NOMO-1 treated with dmso at 0.1 percent for 144 hours (cell line): ENCODE results near the gene IFI27L2.

Experiments
- DNase-seq: peaks from one replicate; lab custom pipeline; 2025; ENCODE audit not compliant: unreplicated experiment; lab: John Stamatoyannopoulos, UW

The IFI27L2 gene

GRCh38 chr14:94124582-94125377, 4.6 kb downstream of the IFI27L2 start:
- no peak for DNase-seq

- no peak for DNase-seq
These were observed 5.5 kb downstream of the IFI27L2 start for GRCh38 chr14:94123868-94124267.

DNA sequence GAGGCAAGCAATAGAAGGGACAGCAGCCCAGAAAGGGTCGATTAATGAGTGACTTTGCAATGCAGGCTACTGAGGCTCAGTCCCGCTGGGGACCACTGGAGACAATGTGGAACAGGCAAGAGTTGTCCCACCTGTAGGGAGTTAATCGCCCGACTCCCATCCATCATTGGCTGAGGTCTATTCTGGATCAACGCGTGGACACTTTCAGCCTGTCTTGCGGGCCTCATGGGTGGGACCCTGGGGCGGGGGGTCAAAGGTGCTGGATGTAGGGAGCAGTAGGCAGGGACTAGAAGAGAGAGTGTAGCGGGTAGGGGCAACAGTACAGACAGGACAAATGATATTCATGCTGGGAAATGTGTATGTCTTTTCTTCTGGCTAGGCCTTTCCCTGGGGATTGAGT, 6.1 kb downstream of the IFI27L2 start:
- no peak for DNase-seq

- DNase-seq: no peak
These were observed 7.0 kb downstream of the IFI27L2 start for GRCh38 chr14:94122438-94122837.

DNA sequence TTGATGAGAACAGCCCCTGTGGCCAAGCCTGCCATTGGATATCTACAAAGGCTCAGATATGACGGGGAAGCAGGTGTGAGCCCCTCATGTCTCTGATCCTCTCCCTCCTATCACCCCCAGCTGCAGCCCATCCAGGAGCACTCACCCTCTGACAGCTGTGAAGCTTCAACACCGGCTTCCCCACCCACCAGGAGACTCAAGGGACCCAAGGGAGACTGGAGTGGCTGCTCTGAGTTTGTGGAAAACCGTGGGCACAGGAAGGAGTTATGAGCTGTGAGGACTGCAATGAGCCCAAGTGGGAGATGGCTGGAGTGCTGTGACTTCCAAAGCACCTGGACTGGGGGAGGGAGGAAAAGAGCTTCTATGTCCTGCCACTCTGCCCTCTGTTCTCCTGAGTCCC, 7.9 kb downstream of the IFI27L2 start:
- DNase-seq: no peak

DNA sequence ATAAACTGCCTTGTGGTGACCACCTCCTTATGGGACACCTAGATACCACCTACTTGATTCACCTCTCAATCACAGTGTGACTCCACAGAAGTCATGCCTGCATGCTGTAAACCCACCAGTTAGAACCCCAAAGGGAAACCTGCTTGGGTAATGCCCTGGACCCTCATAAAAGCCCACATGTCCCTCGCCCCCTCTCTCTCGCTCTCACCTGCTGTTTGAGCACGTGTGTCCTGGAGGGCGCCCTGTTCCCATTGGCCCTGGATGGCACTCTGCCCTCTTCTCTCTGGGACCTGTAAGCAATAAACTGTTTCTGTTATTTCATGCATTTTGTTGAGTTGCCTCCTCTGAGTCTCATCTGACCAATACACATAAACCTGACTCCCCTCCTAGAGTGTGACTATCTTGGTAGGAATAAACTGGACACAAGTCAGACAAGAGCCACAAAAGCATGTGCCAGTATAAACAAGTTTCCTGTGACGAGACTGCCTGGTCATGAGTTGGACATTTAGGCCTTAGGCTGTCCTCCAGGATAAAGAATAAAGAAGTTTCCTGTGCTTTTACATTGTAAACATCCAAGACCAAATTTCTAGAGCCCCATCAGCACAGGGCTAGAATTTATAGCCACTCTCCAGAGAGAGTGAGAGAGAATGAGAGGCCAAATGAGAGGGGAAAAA, 8.6 kb downstream of the IFI27L2 start:
- DNase-seq: no peak

DNA sequence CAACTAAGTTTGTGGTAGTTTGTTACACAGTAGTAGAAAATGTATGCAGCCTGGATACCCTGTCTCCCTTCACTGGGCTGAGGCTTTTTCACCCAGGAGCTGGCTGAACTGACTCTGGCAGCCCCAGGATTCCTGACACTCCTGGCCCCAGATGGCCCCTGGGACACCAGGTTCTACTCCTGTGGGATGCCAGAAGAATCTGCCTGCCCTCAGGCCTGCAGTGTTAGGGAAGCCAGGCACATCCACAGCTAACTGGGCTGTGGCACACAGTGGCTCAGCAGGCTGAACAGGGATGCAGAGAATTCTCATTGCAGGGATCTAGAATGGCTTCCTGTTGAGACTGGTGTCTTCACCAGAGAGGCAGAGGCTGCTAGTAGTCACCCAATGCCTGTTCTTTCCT, 10.3 kb downstream of the IFI27L2 start:
- no peak for DNase-seq

GRCh38 chr14:94117856-94118255, 11.5 kb downstream of the IFI27L2 start:
- no peak for DNase-seq

- DNase-seq: no peak
These were observed 12.7 kb downstream of the IFI27L2 start for GRCh38 chr14:94116701-94117100.

DNA sequence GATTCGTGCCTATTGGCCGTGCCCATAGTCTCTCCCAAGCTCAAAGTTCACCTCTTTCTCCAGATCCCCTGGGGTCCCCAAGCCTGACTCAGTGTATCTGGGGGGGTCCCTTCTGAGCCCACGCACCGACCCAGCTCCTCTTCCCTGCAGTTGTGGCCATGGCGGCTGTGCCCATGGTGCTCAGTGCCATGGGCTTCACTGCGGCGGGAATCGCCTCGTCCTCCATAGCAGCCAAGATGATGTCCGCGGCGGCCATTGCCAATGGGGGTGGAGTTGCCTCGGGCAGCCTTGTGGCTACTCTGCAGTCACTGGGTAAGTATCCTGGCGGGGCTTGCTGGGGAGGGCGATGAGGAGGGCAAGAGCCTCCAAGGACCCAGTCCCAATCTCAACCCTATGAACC, 13.8 kb downstream of the IFI27L2 start:
- DNase-seq: no peak

DNA sequence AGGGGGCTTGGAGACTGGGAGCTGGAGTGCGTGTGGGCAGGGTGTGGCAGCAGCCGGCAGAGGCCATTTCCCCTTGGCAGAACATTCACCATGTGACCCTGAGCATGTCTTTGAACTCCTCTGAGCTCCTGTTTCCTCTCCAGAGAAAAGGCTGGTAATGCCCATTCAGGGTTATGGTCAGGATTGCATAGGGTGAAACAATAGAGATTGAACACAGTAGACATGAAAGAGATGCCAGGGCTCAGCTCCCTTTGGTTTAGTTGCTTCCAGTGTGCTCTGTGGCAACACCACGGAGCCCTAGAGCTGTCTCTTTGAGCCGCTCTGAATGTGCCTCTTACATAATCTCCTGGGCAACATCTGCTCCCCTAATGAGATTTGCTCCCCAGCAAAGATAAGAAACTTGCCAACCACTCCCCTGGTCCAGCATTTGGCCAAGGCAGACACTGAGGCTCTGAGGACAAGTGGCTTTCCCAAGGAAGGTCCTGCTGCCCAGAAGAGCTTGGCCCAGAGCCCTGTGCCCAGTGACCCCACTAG, 14.3 kb downstream of the IFI27L2 start:
- DNase-seq: no peak

GRCh38 chr14:94114589-94115057, 14.8 kb downstream of the IFI27L2 start:
- no peak for DNase-seq

DNA sequence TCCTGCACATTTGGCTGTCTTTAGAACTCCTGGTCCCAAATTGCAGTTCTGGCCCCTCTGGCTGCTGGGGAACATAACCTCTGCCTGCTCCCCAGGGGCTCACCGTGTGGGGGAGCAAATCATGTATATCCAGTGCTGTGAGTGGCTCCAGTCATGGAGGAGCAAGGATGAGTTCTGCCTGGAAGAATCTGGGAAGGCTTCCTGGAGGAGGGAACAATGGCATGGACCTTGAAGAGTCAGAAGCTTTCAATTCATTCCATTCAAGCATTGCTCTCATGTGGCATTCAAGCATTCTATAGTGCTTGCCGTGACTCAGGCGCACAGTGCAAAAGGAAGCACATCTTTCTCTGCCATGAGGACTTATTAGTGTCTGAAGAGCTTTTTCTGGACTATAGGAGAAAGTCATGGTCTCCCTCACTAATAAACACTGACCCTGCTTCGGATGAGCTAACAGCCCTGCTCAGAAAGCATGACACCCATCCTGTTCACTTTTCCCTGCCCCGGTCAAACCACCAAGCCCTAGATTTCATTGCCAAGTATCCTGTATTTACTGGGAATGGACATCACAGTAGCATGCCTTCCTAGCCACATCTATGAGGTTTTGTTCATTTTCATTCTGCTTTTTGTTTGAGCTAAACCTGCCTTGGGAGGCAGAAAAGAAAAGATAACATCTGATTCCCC, 15.4 kb downstream of the IFI27L2 start:
- no peak for DNase-seq

DNA sequence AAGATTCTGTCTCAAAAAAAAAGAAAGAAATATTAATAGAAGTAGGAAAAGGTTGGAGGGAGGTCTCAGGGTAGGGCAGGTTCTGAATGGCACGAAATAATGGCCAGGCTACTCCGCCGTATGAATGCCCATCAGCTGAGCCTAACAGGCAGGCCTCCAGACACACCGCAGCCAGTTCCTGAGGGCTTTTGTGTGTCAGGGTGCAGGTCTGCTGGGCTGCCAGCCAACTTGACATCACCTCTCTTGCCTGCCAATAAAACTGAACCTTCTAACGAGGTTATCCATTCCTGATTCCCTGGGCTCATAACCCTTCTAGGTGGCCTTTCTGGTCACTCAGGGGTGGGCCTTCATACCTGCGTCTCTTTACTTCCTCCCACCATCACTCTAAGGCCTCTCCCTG, 15.9 kb downstream of the IFI27L2 start:
- DNase-seq: no peak

- no peak for DNase-seq
These were observed 16.3 kb downstream of the IFI27L2 start for GRCh38 chr14:94113073-94113472.

DNA sequence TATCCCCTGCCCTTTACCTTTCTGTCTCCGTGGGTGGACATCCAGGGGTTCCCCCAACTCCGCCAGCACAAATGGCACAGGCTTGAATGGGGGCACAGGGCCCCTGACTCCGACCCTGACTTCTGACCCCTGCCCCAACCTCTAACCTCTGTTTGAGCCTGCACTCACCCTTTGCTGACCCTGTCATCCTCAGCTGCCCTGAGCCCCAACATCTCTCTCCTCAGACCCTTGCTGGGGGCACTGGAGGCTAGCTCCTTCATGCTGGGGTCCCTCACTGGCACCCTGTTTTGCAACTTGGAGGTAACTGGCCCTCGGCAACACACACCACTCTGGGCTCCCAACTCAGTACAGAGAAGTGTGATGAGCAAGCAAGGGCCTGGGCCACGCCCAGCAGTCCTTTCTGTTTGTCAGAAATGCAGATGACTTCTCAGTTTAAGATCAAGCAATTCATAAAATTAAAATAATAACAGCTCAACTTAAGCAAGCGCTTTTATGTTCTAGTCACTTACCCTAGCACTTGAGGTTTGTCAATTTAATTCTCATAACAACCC, 16.8 kb downstream of the IFI27L2 start:
- no peak for DNase-seq

DNA sequence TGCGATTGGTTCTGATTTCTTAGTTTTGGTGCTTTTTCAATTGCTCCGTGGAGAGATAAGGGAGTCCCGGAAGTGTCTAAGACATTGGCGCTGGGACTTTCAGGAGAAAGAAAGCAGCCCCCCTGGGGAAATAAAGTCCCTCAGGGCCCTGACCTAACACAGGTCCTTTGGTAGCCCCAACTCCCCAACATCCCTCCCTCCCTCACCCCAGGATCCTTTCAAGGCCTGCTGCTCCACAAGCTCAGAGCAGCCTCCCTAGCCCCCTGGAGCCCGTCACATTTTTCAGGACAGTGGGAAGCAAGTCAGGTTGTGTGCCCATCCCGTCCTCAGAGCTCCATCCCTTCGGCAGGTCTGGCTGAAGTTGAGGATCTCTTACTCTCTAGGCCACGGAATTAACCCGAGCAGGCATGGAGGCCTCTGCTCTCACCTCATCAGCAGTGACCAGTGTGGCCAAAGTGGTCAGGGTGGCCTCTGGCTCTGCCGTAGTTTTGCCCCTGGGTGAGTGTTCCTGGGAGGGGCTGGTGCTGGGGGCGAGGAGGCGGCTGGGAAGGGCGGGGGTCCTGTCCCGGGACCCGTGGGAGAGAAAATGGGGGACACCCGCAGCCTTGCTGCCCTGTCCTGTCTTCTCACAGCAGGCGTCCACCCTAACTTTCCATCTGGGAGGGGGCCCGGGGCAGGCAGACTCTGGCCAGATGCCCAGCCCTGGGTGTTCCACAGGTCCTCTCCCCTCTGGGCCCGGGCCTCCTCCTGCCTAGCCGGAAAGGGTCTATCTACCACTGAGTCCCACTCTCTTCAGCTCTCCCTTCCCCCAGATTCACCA, 17.9 kb downstream of the IFI27L2 start:
- DNase-seq: no peak

GRCh38 chr14:94110552-94111181, 18.7 kb downstream of the IFI27L2 start, which contains the start of gene IFI27:
IFI27 (plus strand) TSS chr14:94110736.
- DNase-seq: no peak

DNA sequence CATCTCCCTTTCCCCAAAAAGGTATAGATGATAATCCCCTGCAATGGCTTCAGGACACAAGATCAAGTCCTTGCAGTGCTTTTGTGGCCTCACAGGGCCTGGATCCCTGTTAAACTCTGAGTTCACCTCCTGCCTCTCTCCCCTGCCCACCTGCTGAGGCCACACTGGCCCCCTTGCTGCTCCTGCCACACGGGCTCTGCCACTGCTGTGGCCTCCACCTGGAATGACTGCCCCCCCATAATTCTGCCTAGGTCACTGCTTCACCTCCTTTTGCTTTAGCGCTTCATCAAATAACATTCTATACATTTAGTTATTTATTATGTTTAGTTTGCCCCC, 19.5 kb downstream of the IFI27L2 start:
- no peak for DNase-seq

DNA sequence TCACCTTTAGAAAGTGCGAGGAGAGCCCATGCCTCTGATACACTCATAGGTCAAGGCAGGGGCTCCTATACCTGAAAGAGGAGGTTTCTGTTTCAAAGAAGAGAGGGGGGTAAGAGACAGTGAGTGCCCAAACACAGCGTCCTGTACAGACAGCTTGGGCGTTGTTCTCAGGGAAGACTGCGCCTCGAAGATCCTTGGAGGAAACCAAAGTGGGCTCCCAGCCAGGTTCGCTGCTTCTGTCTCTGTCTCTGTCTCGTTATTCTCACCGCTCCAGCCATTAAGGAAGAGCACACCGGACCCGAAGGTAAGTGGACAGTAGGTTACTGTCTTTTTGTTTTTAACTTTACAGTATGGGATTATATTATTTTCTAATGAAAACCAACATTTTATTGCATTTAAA, 24.7 kb downstream of the IFI27L2 start:
- no peak for DNase-seq
